HL-60 (cell line): ENCODE measurements around the gene MARCHF9.

Experiments
- GABPA ChIP-seq: IDR thresholded peaks from 2 replicates; pipeline ENCODE4 v1.6.1; 2012; ENCODE audit warnings: low read depth
- POLR2AphosphoS5 ChIP-seq: IDR thresholded peaks from 2 replicates; pipeline ENCODE4 v1.6.1; 2012; ENCODE audit warnings: low read depth
- TF ChIP-seq, protein P1 (sequence below): IDR thresholded peaks from one replicate; pipeline ENCODE4 v1.5.1; 2011; ENCODE audit warnings: low read length, control low read depth, inconsistent platforms; ENCODE audit not compliant: insufficient read depth

- TF ChIP-seq POLR2AphosphoS5, result no peak
- TF ChIP-seq, protein P1, sequence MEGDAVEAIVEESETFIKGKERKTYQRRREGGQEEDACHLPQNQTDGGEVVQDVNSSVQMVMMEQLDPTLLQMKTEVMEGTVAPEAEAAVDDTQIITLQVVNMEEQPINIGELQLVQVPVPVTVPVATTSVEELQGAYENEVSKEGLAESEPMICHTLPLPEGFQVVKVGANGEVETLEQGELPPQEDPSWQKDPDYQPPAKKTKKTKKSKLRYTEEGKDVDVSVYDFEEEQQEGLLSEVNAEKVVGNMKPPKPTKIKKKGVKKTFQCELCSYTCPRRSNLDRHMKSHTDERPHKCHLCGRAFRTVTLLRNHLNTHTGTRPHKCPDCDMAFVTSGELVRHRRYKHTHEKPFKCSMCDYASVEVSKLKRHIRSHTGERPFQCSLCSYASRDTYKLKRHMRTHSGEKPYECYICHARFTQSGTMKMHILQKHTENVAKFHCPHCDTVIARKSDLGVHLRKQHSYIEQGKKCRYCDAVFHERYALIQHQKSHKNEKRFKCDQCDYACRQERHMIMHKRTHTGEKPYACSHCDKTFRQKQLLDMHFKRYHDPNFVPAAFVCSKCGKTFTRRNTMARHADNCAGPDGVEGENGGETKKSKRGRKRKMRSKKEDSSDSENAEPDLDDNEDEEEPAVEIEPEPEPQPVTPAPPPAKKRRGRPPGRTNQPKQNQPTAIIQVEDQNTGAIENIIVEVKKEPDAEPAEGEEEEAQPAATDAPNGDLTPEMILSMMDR, result no peak
- TF ChIP-seq GABPA, result no peak
Measured at GRCh38 chr12:57770734-57771133, 15.8 kb downstream of the MARCHF9 start.
